SW480 (cell line): ENCODE measurements around the gene TMEM30A.
A peak's percentile ranks its signal among the peaks of the same experiment; 100 is the strongest.

ENCODE experiments used
- DNase-seq: peaks from one replicate; pipeline ENCODE4 v3.0.0-alpha.2; 2016; ENCODE audit warnings: low spot score

TMEM30A gene

DNA sequence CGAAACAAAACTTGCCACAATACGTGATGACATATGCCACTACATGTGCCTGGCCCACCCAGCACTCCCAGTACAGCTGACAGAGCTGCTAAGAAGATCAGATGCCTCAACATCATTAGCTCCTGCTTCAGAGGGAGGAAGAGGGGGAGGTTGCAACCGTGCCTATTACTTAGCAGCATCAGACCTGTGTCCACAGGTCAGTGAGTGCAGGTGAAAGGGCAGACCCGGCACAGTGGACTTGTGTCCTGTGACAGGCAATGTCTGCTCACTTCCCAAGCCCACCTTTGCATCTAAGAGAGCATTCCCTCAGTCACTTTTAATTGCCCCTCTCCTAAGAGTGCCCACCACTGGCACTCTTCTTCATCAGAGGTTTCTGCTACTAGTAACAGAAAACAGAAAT lies 69.3 kb downstream of the TMEM30A start:
- DNase-seq = no peak

DNA sequence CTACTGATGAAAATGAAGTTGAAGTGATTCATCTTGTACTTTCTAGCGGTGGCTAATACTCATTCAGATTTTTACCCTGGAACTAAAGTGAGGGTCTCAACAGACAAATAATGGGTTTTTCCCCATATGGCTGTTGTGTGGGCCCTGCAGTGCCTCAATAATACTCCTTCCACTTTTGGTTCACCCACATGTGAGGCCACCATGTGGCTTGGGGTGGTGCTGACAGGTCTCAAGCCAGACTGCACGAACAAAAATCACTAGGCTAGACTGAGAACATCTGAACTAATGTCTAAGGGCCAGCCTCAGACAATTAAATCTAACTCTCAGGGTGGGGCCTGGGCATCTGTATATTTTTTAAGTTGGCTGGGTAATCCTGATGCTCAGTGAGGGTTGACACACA lies 70.9 kb downstream of the TMEM30A start:
- no peak for DNase-seq

- no peak for DNase-seq
Observed at GRCh38 chr6:75213112-75213511, 71.5 kb downstream of the TMEM30A start.

DNA sequence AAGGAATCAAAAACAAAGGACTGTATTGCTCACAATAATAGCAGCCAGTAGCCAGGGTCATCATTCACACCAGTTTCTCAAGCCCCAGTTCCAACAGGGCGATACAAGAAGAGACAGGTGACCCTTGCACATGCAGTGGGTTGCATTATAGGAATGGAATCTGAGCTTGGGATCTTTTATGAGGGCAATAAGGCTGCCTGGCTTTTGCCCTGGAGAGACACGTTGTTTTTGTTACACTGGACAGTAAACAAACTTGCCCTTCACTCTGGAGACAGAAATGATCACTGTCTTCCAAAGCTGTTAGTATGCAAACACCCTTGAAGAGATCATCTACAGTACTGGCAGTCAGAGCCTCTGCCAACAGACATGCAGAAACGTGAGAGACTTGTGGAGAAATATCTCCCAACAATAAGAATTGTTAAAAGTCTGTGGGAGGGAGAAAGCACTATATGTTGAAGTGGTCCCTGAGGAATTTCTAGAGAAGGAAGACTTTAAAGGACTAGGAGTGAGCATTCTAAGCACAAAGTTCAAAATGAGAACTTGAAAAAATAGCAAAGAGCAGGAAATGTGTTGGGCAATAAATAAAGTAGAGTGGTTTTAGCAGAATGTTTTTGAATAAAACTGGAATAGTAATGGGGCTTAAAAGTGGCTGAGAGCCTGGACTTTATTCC lies 72.5 kb downstream of the TMEM30A start:
- DNase-seq = no peak

DNA sequence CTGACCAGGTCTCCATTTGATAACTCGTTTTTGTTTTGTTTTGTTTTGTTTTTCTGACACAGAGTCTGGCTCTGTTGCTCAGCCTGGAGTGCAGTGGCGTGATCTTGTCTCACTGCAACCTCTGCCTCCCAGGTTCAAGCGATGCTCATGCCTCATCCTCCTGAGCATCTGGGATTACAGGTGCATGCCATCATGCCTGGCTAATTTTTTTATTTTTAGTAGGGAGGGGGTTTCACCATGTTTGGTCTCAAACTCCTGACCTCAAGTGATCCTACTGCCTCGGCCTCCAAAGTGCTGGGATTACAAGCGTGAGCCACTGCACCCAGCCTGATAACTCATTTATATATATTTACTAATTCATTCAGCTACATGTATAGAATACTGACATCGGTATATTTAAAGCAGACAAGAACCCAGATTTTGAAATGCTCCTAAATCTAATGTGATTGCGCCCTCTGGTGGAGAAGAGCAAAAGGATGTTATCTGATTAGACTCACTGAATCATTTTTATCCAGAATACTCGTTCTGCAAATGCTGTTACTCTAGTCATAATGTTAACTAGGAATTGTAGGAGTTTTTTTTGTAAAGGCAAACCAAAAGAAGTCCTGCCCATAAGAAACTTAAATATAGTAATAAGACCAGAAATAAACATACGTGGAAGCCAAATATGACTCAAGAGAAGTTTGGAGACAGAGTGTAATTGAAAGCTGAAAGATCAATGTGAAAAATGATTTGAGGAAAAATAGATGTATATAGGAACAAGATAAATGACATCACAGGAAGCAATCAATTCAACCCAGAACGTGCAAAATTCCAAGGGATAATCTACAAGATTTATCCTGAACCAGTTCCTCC lies 73.5 kb downstream of the TMEM30A start:
- DNase-seq = peak; percentile 52

GRCh38 chr6:75209184-75209723 lies 75.3 kb downstream of the TMEM30A start:
- DNase-seq = no peak

GRCh38 chr6:75208298-75209183 lies 76.1 kb downstream of the TMEM30A start:
- DNase-seq = peak; percentile 52

GRCh38 chr6:75206576-75207342 lies 77.8 kb downstream of the TMEM30A start:
- no peak for DNase-seq

DNA sequence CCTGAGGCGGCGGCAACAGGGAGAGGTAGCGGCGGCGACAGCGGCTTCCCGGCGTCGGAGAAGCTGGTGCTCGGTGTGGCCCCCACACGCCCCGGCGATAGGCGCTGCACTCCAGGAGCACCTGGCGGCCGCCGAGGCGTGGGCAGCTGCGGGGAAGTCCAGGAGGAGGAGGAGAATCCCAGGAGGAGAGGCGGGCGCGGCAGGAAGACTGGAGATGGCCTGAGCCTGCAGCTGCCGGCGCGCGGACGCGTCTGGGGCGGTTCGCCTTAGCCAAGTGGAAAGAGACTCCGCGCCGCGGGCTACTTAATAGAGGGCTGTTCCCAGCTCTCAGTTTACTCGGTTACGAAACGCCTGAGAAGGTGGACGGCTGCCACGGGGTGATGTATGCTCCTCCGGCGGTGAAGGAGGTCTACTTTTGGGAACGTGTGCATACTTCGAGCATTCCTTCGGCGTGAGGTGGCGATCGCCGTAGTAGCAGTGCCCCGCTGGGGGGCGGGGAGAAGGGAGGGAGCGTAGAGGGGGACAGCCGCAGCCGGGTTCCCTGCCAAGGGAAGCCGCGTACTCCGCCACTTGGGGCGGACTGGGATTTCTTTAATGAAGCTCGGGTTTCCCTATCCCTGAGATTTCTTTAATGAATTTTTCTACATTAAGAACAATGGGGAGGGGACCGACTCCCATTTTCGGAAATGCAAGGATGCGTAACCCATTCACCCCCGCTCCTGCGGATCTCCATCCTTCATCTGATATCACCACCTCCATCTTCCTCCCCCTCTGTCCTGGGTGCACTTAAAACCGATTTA lies 78.6 kb downstream of the TMEM30A start, which contains the start of gene COL12A1:
COL12A1 (minus strand) TSS at position 278 of the 800 bp plus-strand sequence. CDS start 3,261 bp downstream, outside the sequence.
- peak; percentile 43 for DNase-seq

DNA sequence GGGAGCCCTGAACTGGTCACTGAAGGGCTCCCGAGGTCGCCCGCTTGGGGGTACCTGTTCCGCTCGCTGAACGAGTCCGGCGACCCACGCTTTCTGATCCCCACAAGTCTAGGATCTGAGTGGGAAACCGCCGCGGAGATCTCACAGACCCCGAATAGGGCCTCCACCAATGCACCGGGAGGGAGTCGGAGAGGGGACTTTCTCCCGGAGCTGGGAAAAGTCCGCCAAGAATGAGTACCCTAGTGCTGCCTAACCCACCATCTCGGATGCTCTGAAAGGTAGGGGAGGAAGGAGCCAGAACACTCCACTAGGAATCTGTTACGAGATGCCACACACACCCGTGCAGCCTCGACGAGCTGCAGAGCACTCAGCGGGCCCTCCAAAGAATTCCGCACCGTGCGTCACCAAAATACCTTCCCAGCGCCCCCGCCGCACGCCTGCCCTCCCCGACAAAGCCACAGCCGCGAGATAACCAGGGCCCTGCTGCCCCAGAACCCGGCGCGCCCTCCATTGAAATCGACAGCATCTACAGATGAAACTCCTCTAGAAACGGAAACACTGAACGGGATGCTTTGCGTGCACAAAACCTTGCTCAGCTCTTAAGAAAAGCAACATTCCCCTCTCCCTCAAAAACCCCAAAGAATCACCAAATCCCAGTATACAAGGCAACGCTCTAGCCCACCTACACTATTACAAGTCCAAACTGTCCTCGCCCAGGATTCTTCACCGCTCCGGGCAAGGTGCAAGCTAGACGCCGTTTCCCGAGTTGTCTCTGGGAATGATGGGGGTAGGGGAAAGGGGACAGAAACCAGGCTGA lies 79.4 kb downstream of the TMEM30A start:
- peak; percentile 0 for DNase-seq

DNA sequence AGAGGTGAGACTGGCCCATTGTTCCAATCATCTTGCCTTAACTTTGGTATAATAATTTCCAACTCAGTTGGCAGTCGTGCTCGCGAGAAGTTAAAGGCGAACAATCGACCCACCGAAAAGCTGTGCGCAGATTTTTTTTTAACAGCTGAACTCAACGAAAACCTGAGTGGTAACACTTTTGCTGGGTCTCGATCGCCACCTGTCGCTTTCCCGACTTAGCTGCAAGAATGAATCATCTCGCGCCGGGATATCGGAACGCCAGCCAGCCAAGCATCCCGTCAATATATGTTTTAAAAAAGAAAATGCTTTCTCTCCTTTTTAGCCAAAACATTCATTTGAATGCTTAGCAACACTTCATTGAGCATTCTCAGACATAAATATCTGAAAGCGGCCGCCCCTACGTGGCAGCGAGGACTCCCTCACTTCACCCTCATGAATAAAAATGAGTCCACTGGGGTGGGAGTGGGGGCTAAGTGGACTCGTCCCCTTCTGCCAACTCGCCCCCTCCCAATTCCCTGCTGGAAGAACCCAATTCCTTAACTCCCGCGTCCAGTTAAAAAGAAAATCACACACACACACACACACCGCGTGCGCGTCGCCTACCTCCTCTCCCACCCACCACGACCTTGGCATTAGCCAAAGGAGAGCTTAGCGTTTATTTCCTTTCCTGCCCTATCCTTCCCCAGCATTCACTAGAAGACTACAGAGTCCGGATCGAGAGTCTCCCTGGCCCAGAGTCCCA lies 80.2 kb downstream of the TMEM30A start:
- peak; percentile 63 for DNase-seq

DNA sequence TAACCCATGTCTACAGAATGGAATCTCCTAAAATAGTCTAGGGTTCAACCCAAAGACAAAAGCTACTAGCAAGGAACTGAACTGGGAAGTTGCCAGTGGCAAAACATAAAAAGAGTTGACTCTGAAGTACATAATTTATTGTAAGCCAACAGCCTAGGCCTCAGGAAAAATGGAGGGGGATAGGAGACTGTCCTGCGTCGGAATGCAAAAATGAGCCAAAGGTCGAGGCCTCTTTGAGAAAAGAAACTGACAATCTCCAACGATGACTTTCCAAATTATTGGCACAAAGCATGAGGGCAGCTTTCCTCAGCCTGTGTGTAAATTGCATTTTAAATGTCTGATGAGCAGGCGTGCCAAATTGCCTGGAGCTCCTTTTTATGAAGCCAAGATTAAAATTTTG lies 80.9 kb downstream of the TMEM30A start:
- no peak for DNase-seq
